ENCODE measurements around the gene CTIF. TPM values are rescaled to one million over a fixed set of nuclear protein-coding genes. Genes with fewer than 3 reads are reported as not detected.

Gene CTIF
- total and polyA plus RNA-seq, 4 experiments from 2014 or later: 5.2 to 6.5 TPM; not detected in 2

- Mint-ChIP-seq H3K27ac (peak overlapping the region in 6 of 7 donors; percentile 83 to 99 (median 96)), H3K36me3 (peaks cover 0 to 1% of the 10 kb centered on the region in 2 donors), H3K4me3 (no peak overlapping the region), H3K4me1 (peaks cover 46 to 77% (median 54%) of the 10 kb centered on the region in 4 donors), H3K9me3 (peaks cover 0 to 3% (median 0%) of the 10 kb centered on the region in 8 donors), H3K27me3 (no peaks in the 10 kb centered on the region)
- intact Hi-C loops (cut with micrococcal nuclease): no loop called here
- peak overlapping the region; percentile 82 for H3K27ac ChIP-seq (ENCODE audit: low read depth, low read length)
- H3K36me3 ChIP-seq (ENCODE audit: insufficient read depth, low read length): no peaks in the 10 kb centered on the region
- peaks cover 56% of the 10 kb centered on the region for H3K4me1 ChIP-seq (ENCODE audit: insufficient read depth, low read length)
- ChIA-PET CTCF (ENCODE audit: partially characterized antibody) (interaction anchor here (0.7 to 2.3 kb wide), 3 partner anchors 10 to 18 kb away, joined by 3 to 8 read pairs (median 3); no protein-coding TSS in a partner anchor), POLR2A (ENCODE audit: partially characterized antibody) (interaction anchor here (0.9 to 5.8 kb wide), 5 partner anchors 12 to 31 kb away, joined by 3 to 101 read pairs (median 3); no protein-coding TSS in a partner anchor)
- H3K9me3 ChIP-seq (ENCODE audit: control insufficient read depth in 1 of 2, low read length in 2 of 2): no peaks in the 10 kb centered on the region
- no peaks in the 10 kb centered on the region for H3K27me3 ChIP-seq (ENCODE audit: insufficient read depth, low read length)
- no peak for DNase-seq
- no peak overlapping the region for H3K4me3 ChIP-seq (ENCODE audit: low read length in 2 of 2)
Measured at GRCh38 chr18:48816554-48816953, 277.7 kb downstream of the CTIF start.

- Histone ChIP-seq H3K36me3 (ENCODE audit: insufficient read depth, low read length) (no peaks in the 10 kb centered on the region), H3K27ac (ENCODE audit: low read depth, low read length) (no peak overlapping the region), H3K4me3 (ENCODE audit: low read length in 2 of 2) (no peak overlapping the region), H3K4me1 (ENCODE audit: insufficient read depth, low read length) (peaks cover 54% of the 10 kb centered on the region), H3K27me3 (ENCODE audit: insufficient read depth, low read length) (no peaks in the 10 kb centered on the region), H3K9me3 (ENCODE audit: control insufficient read depth in 1 of 2, low read length in 2 of 2) (no peaks in the 10 kb centered on the region)
- Mint-ChIP-seq H3K27ac (peak overlapping the region in 2 of 7 donors; percentile 97 to 99), H3K4me3 (no peak overlapping the region), H3K27me3 (no peaks in the 10 kb centered on the region), H3K4me1 (peaks cover 47 to 78% (median 52%) of the 10 kb centered on the region in 4 donors), H3K9me3 (peaks cover 0 to 3% (median 0%) of the 10 kb centered on the region in 8 donors), H3K36me3 (peaks cover 0 to 1% of the 10 kb centered on the region in 2 donors)
- ChIA-PET CTCF (ENCODE audit: partially characterized antibody) (interaction anchor here (2.3 kb wide), 1 partner anchor 17 kb away, joined by 8 read pairs; no protein-coding TSS in a partner anchor), POLR2A (ENCODE audit: partially characterized antibody) (interaction anchor here (1.0 to 5.8 kb wide), 3 partner anchors 15 to 25 kb away, joined by 3 to 101 read pairs (median 3); no protein-coding TSS in a partner anchor)
- intact Hi-C loops (cut with micrococcal nuclease): no loop called here
- no peak for DNase-seq
Measured at GRCh38 chr18:48817021-48817461, 278.2 kb downstream of the CTIF start.

- Mint-ChIP-seq H3K27me3 (no peaks in the 10 kb centered on the region), H3K9me3 (peaks cover 0 to 3% (median 0%) of the 10 kb centered on the region in 8 donors), H3K4me3 (no peak overlapping the region), H3K27ac (peak overlapping the region in 5 of 7 donors; percentile 41 to 68 (median 61)), H3K36me3 (peaks cover 0 to 1% of the 10 kb centered on the region in 2 donors), H3K4me1 (peaks cover 35 to 70% (median 42%) of the 10 kb centered on the region in 4 donors)
- H3K27ac ChIP-seq (ENCODE audit: low read depth, low read length): no peak overlapping the region
- H3K27me3 ChIP-seq (ENCODE audit: insufficient read depth, low read length): no peaks in the 10 kb centered on the region
- H3K36me3 ChIP-seq (ENCODE audit: insufficient read depth, low read length): no peaks in the 10 kb centered on the region
- no peaks in the 10 kb centered on the region for H3K9me3 ChIP-seq (ENCODE audit: control insufficient read depth in 1 of 2, low read length in 2 of 2)
- ChIA-PET POLR2A (ENCODE audit: partially characterized antibody) (interaction anchor here (3.1 kb wide), 1 partner anchor 14 kb away, joined by 16 read pairs; no protein-coding TSS in a partner anchor), CTCF (ENCODE audit: partially characterized antibody) (interaction anchor here (1.3 kb wide), 1 partner anchor 16 kb away, joined by 3 read pairs; no protein-coding TSS in a partner anchor)
- no peak for DNase-seq
- peaks cover 39% of the 10 kb centered on the region for H3K4me1 ChIP-seq (ENCODE audit: insufficient read depth, low read length)
- no peak overlapping the region for H3K4me3 ChIP-seq (ENCODE audit: low read length in 2 of 2)
- intact Hi-C loops (cut with micrococcal nuclease): no loop called here
Measured at GRCh38 chr18:48818329-48819254, 279.8 kb downstream of the CTIF start.

- Histone ChIP-seq H3K9me3 (ENCODE audit: control insufficient read depth in 1 of 2, low read length in 2 of 2) (no peaks in the 10 kb centered on the region), H3K4me1 (ENCODE audit: insufficient read depth, low read length) (peaks cover 32% of the 10 kb centered on the region), H3K4me3 (ENCODE audit: low read length in 2 of 2) (no peak overlapping the region), H3K27me3 (ENCODE audit: insufficient read depth, low read length) (no peaks in the 10 kb centered on the region), H3K36me3 (ENCODE audit: insufficient read depth, low read length) (no peaks in the 10 kb centered on the region), H3K27ac (ENCODE audit: low read depth, low read length) (no peak overlapping the region)
- ChIA-PET CTCF (ENCODE audit: partially characterized antibody) (interaction anchor here (0.8 to 1.3 kb wide), 2 partner anchors 16 to 133 kb away, joined by 3 to 4 read pairs; no protein-coding TSS in a partner anchor), POLR2A (ENCODE audit: partially characterized antibody) (interaction anchor here (0.7 to 3.1 kb wide), 3 partner anchors 13 to 132 kb away, joined by 3 to 16 read pairs (median 6); no protein-coding TSS in a partner anchor)
- DNase-seq: no peak
- intact Hi-C loops (cut with micrococcal nuclease): no loop called here
- H3K4me3 Mint-ChIP-seq: no peak overlapping the region
- H3K9me3 Mint-ChIP-seq: peaks cover 0 to 3% (median 0%) of the 10 kb centered on the region in 8 donors
- no peaks in the 10 kb centered on the region for H3K27me3 Mint-ChIP-seq
- H3K27ac Mint-ChIP-seq: no peak overlapping the region
- peaks cover 29 to 63% (median 36%) of the 10 kb centered on the region in 4 donors for H3K4me1 Mint-ChIP-seq
- peaks cover 0 to 1% of the 10 kb centered on the region in 2 donors for H3K36me3 Mint-ChIP-seq
Measured at GRCh38 chr18:48819276-48819675, 280.4 kb downstream of the CTIF start.

GRCh38 chr18:48819781-48820482 lies 281.1 kb downstream of the CTIF start:
- no peak overlapping the region for H3K27ac ChIP-seq (ENCODE audit: low read depth, low read length)
- Mint-ChIP-seq H3K36me3 (no peaks in the 10 kb centered on the region), H3K4me1 (peaks cover 23 to 57% (median 29%) of the 10 kb centered on the region in 4 donors), H3K27me3 (no peaks in the 10 kb centered on the region), H3K9me3 (peaks cover 0 to 3% (median 0%) of the 10 kb centered on the region in 8 donors), H3K27ac (peak overlapping the region in 5 of 7 donors; percentile 31 to 57 (median 47)), H3K4me3 (no peak overlapping the region)
- DNase-seq: no peak
- ChIA-PET CTCF (ENCODE audit: partially characterized antibody) (interaction anchor here (0.8 to 0.9 kb wide), 2 partner anchors 10 to 132 kb away, joined by 4 to 5 read pairs; no protein-coding TSS in a partner anchor), POLR2A (ENCODE audit: partially characterized antibody) (interaction anchor here (0.7 to 3.1 kb wide), 3 partner anchors 13 to 131 kb away, joined by 3 to 16 read pairs (median 6); no protein-coding TSS in a partner anchor)
- no peaks in the 10 kb centered on the region for H3K9me3 ChIP-seq (ENCODE audit: control insufficient read depth in 1 of 2, low read length in 2 of 2)
- intact Hi-C loops (cut with micrococcal nuclease): no loop called here
- H3K4me3 ChIP-seq (ENCODE audit: low read length in 2 of 2): no peak overlapping the region
- no peaks in the 10 kb centered on the region for H3K36me3 ChIP-seq (ENCODE audit: insufficient read depth, low read length)
- no peaks in the 10 kb centered on the region for H3K27me3 ChIP-seq (ENCODE audit: insufficient read depth, low read length)
- peaks cover 25% of the 10 kb centered on the region for H3K4me1 ChIP-seq (ENCODE audit: insufficient read depth, low read length)

GRCh38 chr18:48820483-48821250 lies 281.8 kb downstream of the CTIF start:
- no peaks in the 10 kb centered on the region for H3K27me3 Mint-ChIP-seq
- no peaks in the 10 kb centered on the region for H3K36me3 Mint-ChIP-seq
- H3K4me3 Mint-ChIP-seq: no peak overlapping the region
- peaks cover 19 to 50% (median 22%) of the 10 kb centered on the region in 4 donors for H3K4me1 Mint-ChIP-seq
- ChIA-PET POLR2A (ENCODE audit: partially characterized antibody) (interaction anchor here (2.1 to 3.1 kb wide), 2 partner anchors 12 to 14 kb away, joined by 6 to 16 read pairs; no protein-coding TSS in a partner anchor), CTCF (ENCODE audit: partially characterized antibody) (interaction anchor here (0.9 to 1.0 kb wide), 2 partner anchors 10 to 13 kb away, joined by 3 to 5 read pairs; no protein-coding TSS in a partner anchor)
- Histone ChIP-seq H3K27me3 (ENCODE audit: insufficient read depth, low read length) (no peaks in the 10 kb centered on the region), H3K4me3 (ENCODE audit: low read length in 2 of 2) (no peak overlapping the region), H3K9me3 (ENCODE audit: control insufficient read depth in 1 of 2, low read length in 2 of 2) (no peaks in the 10 kb centered on the region), H3K27ac (ENCODE audit: low read depth, low read length) (no peak overlapping the region), H3K36me3 (ENCODE audit: insufficient read depth, low read length) (no peaks in the 10 kb centered on the region), H3K4me1 (ENCODE audit: insufficient read depth, low read length) (peaks cover 18% of the 10 kb centered on the region)
- DNase-seq: no peak
- peak overlapping the region in 5 of 7 donors; percentile 25 to 88 (median 70) for H3K27ac Mint-ChIP-seq
- peaks cover 0 to 3% (median 0%) of the 10 kb centered on the region in 8 donors for H3K9me3 Mint-ChIP-seq
- intact Hi-C loops (cut with micrococcal nuclease): no loop called here

All from CD4-positive, alpha-beta memory T cell (primary cell).